ENCODE data around the gene WNT9B. TPM values are rescaled to one million over a fixed set of nuclear protein-coding genes. Genes with fewer than 3 reads are reported as not detected.
A peak's percentile ranks its signal among the peaks of the same experiment; 100 is the strongest.

Gene WNT9B
- total RNA-seq, 1 experiment from 2014 or later = 0.70 TPM

- H3K9ac ChIP-seq (ENCODE audit: extremely low read depth, insufficient read length, low read length) = no peak overlapping the region
- no peak overlapping the region for H3K56ac ChIP-seq (ENCODE audit: insufficient read length, low read depth, low read length)
- H4K91ac ChIP-seq (ENCODE audit: insufficient read length, low read depth, low read length) = no peak overlapping the region
- no peaks in the 10 kb centered on the region for H3K4me1 ChIP-seq (ENCODE audit: insufficient read depth, low read length)
- no peak overlapping the region for H2BK12ac ChIP-seq (ENCODE audit: insufficient read length, low read depth, low read length)
- TF ChIP-seq, protein P1, sequence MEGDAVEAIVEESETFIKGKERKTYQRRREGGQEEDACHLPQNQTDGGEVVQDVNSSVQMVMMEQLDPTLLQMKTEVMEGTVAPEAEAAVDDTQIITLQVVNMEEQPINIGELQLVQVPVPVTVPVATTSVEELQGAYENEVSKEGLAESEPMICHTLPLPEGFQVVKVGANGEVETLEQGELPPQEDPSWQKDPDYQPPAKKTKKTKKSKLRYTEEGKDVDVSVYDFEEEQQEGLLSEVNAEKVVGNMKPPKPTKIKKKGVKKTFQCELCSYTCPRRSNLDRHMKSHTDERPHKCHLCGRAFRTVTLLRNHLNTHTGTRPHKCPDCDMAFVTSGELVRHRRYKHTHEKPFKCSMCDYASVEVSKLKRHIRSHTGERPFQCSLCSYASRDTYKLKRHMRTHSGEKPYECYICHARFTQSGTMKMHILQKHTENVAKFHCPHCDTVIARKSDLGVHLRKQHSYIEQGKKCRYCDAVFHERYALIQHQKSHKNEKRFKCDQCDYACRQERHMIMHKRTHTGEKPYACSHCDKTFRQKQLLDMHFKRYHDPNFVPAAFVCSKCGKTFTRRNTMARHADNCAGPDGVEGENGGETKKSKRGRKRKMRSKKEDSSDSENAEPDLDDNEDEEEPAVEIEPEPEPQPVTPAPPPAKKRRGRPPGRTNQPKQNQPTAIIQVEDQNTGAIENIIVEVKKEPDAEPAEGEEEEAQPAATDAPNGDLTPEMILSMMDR (conservative IDR thresholded peaks at IDR 0.05) = no peak
- DNase-seq = peak; percentile 45
- H2AK5ac ChIP-seq (ENCODE audit: insufficient read length, low read length) = no peak overlapping the region
- H4K8ac ChIP-seq (replicated peaks; ENCODE audit: insufficient read length, low read depth, low read length) = no peak overlapping the region
- no peak overlapping the region for H3K27ac ChIP-seq (ENCODE audit: insufficient read length, low read depth, low read length)
- Mint-ChIP-seq H3K27ac (no peak overlapping the region), H3K4me3 (peak overlapping the region in 1 of 2 experiments; percentile 46; a peak in 2 of 5 replicates), H3K36me3 (ENCODE audit: insufficient read depth in 1 of 3, low read depth in 3 of 3) (peaks cover 0 to 2% (median 0%) of the 10 kb centered on the region in 3 experiments; a peak in 1 of 7 replicates), H3K27me3 (ENCODE audit: low read depth) (peaks cover 42% of the 10 kb centered on the region), H3K4me1 (peaks cover 36 to 43% of the 10 kb centered on the region in 2 experiments), H3K9me3 (no peaks in the 10 kb centered on the region; a peak in 1 of 5 replicates)
- H3K14ac ChIP-seq (ENCODE audit: insufficient read depth, low read length) = peak overlapping the region; percentile 61; the same call in 1 of the 2 replicates
- H2BK20ac ChIP-seq (ENCODE audit: low read depth, low read length, poor library complexity, severe bottlenecking) = no peak overlapping the region
- H3K79me1 ChIP-seq (ENCODE audit: insufficient read depth, low read depth, low read length, poor library complexity, severe bottlenecking) = no peaks in the 10 kb centered on the region
- H2AFZ ChIP-seq (ENCODE audit: low read length) = no peak overlapping the region
- no peak overlapping the region for H3K4me2 ChIP-seq (ENCODE audit: insufficient read depth, insufficient read length, low read length)
- H4K20me1 ChIP-seq (ENCODE audit: control insufficient read depth, insufficient read depth, insufficient read length) = no peaks in the 10 kb centered on the region
- no peaks in the 10 kb centered on the region for H3K9me3 ChIP-seq (ENCODE audit: control insufficient read depth, low read depth, low read length)
- H3K79me2 ChIP-seq (ENCODE audit: insufficient read depth, low read length) = no peaks in the 10 kb centered on the region
- no peak overlapping the region for H4K5ac ChIP-seq (ENCODE audit: insufficient read length, low read depth, low read length)
- H2BK5ac ChIP-seq (ENCODE audit: insufficient read length, low read length) = no peak overlapping the region
- no peak overlapping the region for H3T11ph ChIP-seq (ENCODE audit: low read length)
- H2BK15ac ChIP-seq (ENCODE audit: low read depth, low read length) = no peak overlapping the region
- no peaks in the 10 kb centered on the region for H3K23me2 ChIP-seq (ENCODE audit: insufficient read length, low read depth, low read length, poor library complexity, severe bottlenecking)
- H3K4ac ChIP-seq (ENCODE audit: low read depth, low read length) = no peak overlapping the region
- no peak overlapping the region for H3K18ac ChIP-seq (ENCODE audit: insufficient read length, low read depth, low read length)
- H3K27me3 ChIP-seq (ENCODE audit: insufficient read depth, low read length) = no peaks in the 10 kb centered on the region
- H2BK120ac ChIP-seq (ENCODE audit: low read depth, low read length, poor library complexity, severe bottlenecking) = no peak overlapping the region
- no CpG with 5 or more reads among the region's 11 CpGs for WGBS (ENCODE audit: extremely low coverage, insufficient read length, low lambda C conversion rate)
- H3K23ac ChIP-seq (ENCODE audit: insufficient read length, low read depth, low read length) = no peak overlapping the region
These were observed 19.0 kb upstream of the WNT9B start for GRCh38 chr17:46832331-46832821.
